NT2/D1 (cell line): ENCODE measurements around the gene KCNJ14.

Experiments used
- SUZ12 ChIP-seq: IDR thresholded peaks from 2 replicates; pipeline ENCODE4 v1.6.1; 2011; ENCODE audit not compliant: insufficient read length, insufficient read depth; ENCODE audit errors: extremely low read depth
- YY1 ChIP-seq: IDR thresholded peaks from 2 replicates; pipeline ENCODE4 v1.6.1; 2011; ENCODE audit not compliant: insufficient read length, insufficient read depth
- ZNF274 ChIP-seq: IDR thresholded peaks from 2 replicates; pipeline ENCODE4 v1.6.1; 2011; ENCODE audit warnings: mild to moderate bottlenecking, low read depth, low read length

DNA sequence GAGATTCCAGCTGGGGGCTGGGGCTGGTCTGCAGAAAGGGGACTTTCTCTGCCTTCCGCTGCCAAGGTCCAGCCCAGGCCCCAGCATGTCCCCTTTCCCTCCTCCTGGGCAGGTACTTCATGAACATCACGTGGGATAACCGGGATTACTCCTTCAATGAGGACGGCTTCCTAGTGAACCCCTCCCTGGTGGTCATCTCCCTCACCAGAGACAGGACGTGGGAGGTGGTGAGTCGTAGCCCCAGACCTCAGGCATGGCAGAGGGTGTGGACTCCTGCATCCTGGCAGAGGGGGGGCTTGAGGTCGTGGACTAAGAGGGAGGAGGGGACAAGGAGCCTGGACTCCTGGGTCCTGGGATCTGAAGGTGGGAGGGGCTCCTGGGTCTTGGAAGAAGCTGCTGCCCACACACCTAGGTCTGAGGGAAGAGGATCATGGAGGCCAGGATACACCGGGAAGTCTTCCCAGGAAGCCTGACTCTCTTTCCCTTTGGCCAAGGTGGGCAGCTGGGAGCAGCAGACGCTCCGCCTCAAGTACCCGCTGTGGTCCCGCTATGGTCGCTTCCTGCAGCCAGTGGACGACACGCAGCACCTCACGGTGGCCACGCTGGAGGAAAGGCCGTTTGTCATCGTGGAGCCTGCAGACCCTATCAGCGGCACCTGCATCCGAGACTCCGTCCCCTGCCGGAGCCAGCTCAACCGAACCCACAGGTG is 41.3 kb upstream of the KCNJ14 start:
- TF ChIP-seq SUZ12, result no peak
- no peak for TF ChIP-seq YY1
- TF ChIP-seq ZNF274, result no peak
